Measurements from ENCODE around the gene FKRP.

Gene FKRP

GRCh38 chr19:46728693-46729339 is 17.0 kb upstream of the FKRP start:
- Histone ChIP-seq H3K27me3 (ENCODE audit: control insufficient read depth, insufficient read depth, low read length) (no peaks in the 10 kb centered on the region), H3K4me1 (ENCODE audit: control insufficient read depth, insufficient read depth, low read length) (no peaks in the 10 kb centered on the region), H3K9ac (ENCODE audit: low read depth, low read length) (no peak overlapping the region), H3K36me3 (ENCODE audit: control insufficient read depth, insufficient read depth, low read length) (peaks cover 81% of the 10 kb centered on the region), H3K4me3 (ENCODE audit: low read depth, low read length) (no peak overlapping the region), H3K9me3 (ENCODE audit: control insufficient read depth, insufficient read depth, low read length) (no peaks in the 10 kb centered on the region)

DNA sequence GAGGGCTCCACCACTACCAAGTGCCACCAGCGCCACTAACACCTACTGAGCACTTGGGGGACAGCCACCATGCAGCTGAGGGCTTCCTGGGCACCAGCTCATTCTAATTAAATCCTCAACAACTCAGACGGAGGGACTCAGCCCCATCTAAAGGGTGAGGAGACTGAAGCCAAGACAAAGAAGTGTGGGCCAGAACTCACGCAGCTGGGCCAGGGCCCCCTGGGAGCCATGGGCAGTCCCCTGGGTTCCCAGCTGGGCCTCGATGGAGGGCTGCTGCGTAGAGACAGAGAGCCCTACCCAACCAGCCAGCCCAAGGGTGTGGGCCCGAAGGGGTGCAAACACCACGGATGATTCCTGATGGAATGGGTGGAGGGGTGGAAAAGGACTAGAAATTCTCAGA is 16.2 kb upstream of the FKRP start:
- no peak overlapping the region for H3K9ac ChIP-seq (ENCODE audit: low read depth, low read length)
- peaks cover 78% of the 10 kb centered on the region for H3K36me3 ChIP-seq (ENCODE audit: control insufficient read depth, insufficient read depth, low read length)
- no peak overlapping the region for H3K4me3 ChIP-seq (ENCODE audit: low read depth, low read length)
- H3K4me1 ChIP-seq (ENCODE audit: control insufficient read depth, insufficient read depth, low read length), result no peaks in the 10 kb centered on the region
- no peaks in the 10 kb centered on the region for H3K27me3 ChIP-seq (ENCODE audit: control insufficient read depth, insufficient read depth, low read length)
- H3K9me3 ChIP-seq (ENCODE audit: control insufficient read depth, insufficient read depth, low read length), result no peaks in the 10 kb centered on the region

DNA sequence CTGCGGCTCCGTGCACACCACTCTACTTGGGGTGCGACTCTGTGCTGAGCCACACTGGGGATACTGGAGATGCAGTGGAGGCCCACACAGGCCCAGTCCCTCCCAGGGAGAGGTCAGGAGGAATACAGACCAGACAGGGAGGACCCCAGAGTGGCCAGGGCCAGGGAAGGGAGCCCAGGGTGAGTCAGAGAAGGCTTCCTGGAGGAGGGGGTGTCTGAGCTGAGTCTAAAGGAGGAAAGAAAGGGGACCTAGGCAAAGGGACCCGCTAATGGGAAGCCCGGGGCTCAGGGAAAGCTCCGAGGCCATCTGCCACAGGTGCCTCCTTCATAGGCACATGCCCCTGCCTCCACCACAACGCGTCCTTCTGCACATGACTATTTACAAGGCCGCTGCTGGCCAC is 15.7 kb upstream of the FKRP start:
- Histone ChIP-seq H3K36me3 (ENCODE audit: control insufficient read depth, insufficient read depth, low read length) (peaks cover 76% of the 10 kb centered on the region), H3K27me3 (ENCODE audit: control insufficient read depth, insufficient read depth, low read length) (no peaks in the 10 kb centered on the region), H3K9ac (ENCODE audit: low read depth, low read length) (no peak overlapping the region), H3K9me3 (ENCODE audit: control insufficient read depth, insufficient read depth, low read length) (no peaks in the 10 kb centered on the region), H3K4me1 (ENCODE audit: control insufficient read depth, insufficient read depth, low read length) (no peaks in the 10 kb centered on the region), H3K4me3 (ENCODE audit: low read depth, low read length) (no peak overlapping the region)

DNA sequence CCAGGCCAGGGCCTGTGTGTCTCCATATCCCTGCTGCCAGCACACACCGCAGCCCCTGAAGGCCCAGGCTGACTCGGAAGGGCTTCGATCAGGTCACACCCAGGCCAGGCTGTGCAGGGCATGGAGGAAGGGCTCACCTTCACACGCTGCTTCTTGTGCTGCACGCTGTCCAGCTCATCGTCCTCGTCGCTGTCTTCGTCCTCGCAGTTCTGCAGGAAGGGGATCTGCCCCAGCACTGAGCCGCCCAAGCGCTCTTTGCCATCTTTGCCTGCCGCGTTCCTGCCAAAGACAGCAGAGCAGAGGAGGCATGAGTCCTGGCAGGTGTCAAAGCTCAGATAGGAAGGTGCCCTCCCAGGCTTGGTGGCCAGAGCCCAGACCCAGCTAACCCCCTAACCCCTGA is 15.3 kb upstream of the FKRP start:
- Histone ChIP-seq H3K4me3 (ENCODE audit: low read depth, low read length) (no peak overlapping the region), H3K9ac (ENCODE audit: low read depth, low read length) (no peak overlapping the region), H3K4me1 (ENCODE audit: control insufficient read depth, insufficient read depth, low read length) (no peaks in the 10 kb centered on the region), H3K27me3 (ENCODE audit: control insufficient read depth, insufficient read depth, low read length) (no peaks in the 10 kb centered on the region), H3K36me3 (ENCODE audit: control insufficient read depth, insufficient read depth, low read length) (peaks cover 73% of the 10 kb centered on the region), H3K9me3 (ENCODE audit: control insufficient read depth, insufficient read depth, low read length) (no peaks in the 10 kb centered on the region)

DNA sequence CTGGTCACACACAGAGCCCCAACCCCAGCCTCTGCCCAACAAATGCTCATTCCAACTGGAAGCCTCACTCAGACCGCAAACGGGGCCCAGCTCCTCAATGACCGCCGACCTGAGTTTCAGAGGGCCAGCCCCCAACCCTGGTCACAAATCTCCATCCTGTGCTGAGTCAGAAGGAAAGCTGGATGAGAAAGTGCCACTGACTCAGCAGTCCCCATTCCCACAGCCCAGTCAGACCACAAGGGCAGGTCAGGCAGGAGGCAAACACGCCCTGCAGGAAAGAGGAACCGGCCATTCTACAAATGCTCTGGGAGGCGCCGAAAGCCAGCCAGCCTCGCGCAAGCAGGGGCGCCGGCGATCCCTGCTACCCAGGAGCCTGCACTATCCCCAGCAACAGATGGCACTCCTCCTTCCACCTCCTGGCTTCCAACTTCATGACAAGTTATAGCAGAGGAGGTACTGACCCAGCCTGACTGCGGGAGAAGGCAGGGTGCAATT is 14.8 kb upstream of the FKRP start:
- H3K9me3 ChIP-seq (ENCODE audit: control insufficient read depth, insufficient read depth, low read length), result no peaks in the 10 kb centered on the region
- no peak overlapping the region for H3K4me3 ChIP-seq (ENCODE audit: low read depth, low read length)
- H3K4me1 ChIP-seq (ENCODE audit: control insufficient read depth, insufficient read depth, low read length), result no peaks in the 10 kb centered on the region
- H3K27me3 ChIP-seq (ENCODE audit: control insufficient read depth, insufficient read depth, low read length), result no peaks in the 10 kb centered on the region
- peaks cover 70% of the 10 kb centered on the region for H3K36me3 ChIP-seq (ENCODE audit: control insufficient read depth, insufficient read depth, low read length)
- no peak overlapping the region for H3K9ac ChIP-seq (ENCODE audit: low read depth, low read length)

DNA sequence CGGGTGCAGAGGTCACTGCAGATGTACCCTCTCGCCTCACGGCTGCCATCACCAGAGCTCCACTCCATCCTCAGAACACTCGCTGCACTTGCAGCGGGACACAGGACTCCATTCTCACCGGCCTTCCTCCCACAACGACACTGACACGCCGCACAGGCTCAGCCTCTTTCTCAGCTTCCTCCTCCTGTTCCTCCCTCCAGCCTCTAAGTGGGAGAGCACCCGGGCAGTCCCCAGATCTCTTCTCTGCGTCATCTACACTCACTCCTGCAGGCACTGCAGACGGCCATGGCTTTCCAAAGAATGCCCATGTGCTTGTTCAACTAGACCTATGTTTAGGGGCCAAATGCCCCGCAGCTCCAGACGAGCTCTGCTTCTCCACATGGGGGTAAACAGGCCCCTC is 14.3 kb upstream of the FKRP start:
- Histone ChIP-seq H3K9ac (ENCODE audit: low read depth, low read length) (no peak overlapping the region), H3K27me3 (ENCODE audit: control insufficient read depth, insufficient read depth, low read length) (no peaks in the 10 kb centered on the region), H3K4me1 (ENCODE audit: control insufficient read depth, insufficient read depth, low read length) (no peaks in the 10 kb centered on the region), H3K4me3 (ENCODE audit: low read depth, low read length) (no peak overlapping the region), H3K9me3 (ENCODE audit: control insufficient read depth, insufficient read depth, low read length) (no peaks in the 10 kb centered on the region), H3K36me3 (ENCODE audit: control insufficient read depth, insufficient read depth, low read length) (peaks cover 71% of the 10 kb centered on the region)

DNA sequence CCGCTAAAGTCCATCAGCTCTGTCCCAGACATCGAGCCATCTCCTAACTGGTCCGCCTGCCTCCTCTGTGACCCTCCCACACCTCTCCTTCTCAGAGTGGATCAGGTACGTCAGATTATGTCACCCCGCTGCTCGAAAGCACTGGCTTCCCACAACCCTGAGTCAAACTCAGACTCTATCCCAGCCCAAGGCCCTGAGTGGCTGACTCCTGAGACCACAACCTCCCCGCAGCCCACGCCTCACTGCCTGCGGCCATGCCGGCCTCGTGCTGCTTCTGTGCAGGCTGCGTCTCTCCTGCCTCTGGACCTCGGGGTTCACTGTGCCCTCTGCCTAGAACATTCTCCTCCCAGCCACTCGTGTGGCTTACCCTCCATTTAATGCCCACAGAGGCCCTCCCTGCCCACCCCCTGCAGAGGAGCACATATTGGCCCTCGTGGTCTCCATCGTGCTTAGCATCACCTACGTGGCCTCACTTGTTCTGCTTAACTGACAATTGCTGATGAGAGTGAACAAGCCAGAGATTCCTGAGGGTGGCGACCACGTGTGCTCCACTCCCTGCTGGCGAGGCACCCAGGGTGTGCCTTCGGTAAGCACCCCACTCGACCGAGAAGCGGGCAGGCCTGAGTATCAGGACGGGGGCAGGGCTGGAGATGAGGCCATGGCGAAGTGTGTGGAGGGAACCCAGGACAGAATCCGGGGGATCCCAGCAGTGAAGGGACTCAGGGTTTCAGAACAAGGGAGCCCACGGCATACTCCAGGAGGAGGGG is 13.5 kb upstream of the FKRP start:
- Histone ChIP-seq H3K9me3 (ENCODE audit: control insufficient read depth, insufficient read depth, low read length) (no peaks in the 10 kb centered on the region), H3K9ac (ENCODE audit: low read depth, low read length) (no peak overlapping the region), H3K4me1 (ENCODE audit: control insufficient read depth, insufficient read depth, low read length) (no peaks in the 10 kb centered on the region), H3K27me3 (ENCODE audit: control insufficient read depth, insufficient read depth, low read length) (no peaks in the 10 kb centered on the region), H3K36me3 (ENCODE audit: control insufficient read depth, insufficient read depth, low read length) (peaks cover 71% of the 10 kb centered on the region), H3K4me3 (ENCODE audit: low read depth, low read length) (no peak overlapping the region)

DNA sequence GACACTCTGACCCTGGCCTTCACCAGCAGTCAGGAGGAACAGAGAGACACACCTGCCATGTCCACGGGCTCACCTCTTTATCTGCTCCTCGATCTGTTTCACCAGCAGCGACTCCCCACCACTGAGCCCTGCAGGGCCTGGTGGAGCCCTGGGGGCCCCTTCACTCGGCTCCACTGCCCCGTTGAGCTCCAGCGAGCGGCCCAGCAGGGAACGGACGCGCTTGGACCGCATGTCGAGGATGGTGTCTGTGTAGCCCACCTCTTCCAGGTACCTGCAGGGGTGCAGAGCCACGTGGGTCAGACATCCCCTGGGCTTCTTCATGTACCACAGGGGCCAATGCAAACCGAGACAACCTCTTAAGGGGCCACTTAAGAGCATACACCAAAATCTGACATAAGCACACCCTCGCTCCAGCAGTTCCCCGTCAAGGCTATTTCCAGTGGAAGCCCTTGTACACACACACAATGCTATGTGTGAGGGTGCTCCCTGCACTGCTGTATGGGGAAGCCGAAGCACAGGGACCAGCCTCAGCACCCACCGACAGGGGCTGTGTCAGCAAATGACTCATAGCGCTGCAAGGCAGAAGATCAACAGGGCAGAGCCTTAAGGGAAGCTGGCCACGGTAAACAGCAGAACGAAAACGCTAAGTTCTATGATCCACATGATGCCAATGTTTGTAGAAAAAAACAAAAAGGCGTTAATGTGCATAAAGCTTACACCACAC is 12.7 kb upstream of the FKRP start:
- Histone ChIP-seq H3K27me3 (ENCODE audit: control insufficient read depth, insufficient read depth, low read length) (no peaks in the 10 kb centered on the region), H3K4me1 (ENCODE audit: control insufficient read depth, insufficient read depth, low read length) (no peaks in the 10 kb centered on the region), H3K4me3 (ENCODE audit: low read depth, low read length) (no peak overlapping the region), H3K9ac (ENCODE audit: low read depth, low read length) (no peak overlapping the region), H3K9me3 (ENCODE audit: control insufficient read depth, insufficient read depth, low read length) (no peaks in the 10 kb centered on the region), H3K36me3 (ENCODE audit: control insufficient read depth, insufficient read depth, low read length) (peaks cover 71% of the 10 kb centered on the region)

DNA sequence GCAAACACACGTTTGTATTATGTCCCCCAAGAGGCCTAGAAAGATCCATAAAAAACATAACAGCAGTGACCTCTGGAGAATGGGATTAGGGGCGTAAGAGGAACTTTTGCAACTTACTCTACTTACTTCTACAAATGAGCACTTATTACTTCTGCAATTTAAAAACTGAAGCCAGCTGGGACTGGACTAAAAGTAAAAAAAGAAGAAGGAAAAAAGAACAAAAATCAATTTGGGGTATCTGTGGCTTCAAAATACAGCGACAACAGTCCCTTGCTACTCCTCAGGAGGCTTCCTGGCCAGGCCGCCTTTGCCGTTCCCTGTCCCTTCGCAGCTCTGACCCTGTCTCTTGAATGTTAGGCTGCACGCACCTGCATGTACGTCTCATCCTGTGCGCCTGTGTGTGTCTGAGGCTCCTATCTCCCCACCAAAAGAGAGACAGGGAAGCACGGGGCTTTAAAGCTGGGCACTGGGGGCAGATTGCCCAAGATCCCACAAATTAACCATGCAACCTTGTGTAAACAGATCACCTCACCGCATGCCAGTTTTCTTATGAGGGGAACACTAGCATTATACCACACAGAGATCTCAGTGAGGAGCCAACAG is 12.1 kb upstream of the FKRP start:
- Histone ChIP-seq H3K27me3 (ENCODE audit: control insufficient read depth, insufficient read depth, low read length) (no peaks in the 10 kb centered on the region), H3K4me3 (ENCODE audit: low read depth, low read length) (no peak overlapping the region), H3K9me3 (ENCODE audit: control insufficient read depth, insufficient read depth, low read length) (no peaks in the 10 kb centered on the region), H3K4me1 (ENCODE audit: control insufficient read depth, insufficient read depth, low read length) (no peaks in the 10 kb centered on the region), H3K36me3 (ENCODE audit: control insufficient read depth, insufficient read depth, low read length) (peaks cover 68% of the 10 kb centered on the region), H3K9ac (ENCODE audit: low read depth, low read length) (no peak overlapping the region)

- Histone ChIP-seq H3K27me3 (ENCODE audit: control insufficient read depth, insufficient read depth, low read length) (no peaks in the 10 kb centered on the region), H3K9ac (ENCODE audit: low read depth, low read length) (no peak overlapping the region), H3K36me3 (ENCODE audit: control insufficient read depth, insufficient read depth, low read length) (peaks cover 51% of the 10 kb centered on the region), H3K4me1 (ENCODE audit: control insufficient read depth, insufficient read depth, low read length) (peaks cover 3% of the 10 kb centered on the region), H3K4me3 (ENCODE audit: low read depth, low read length) (no peak overlapping the region), H3K9me3 (ENCODE audit: control insufficient read depth, insufficient read depth, low read length) (no peaks in the 10 kb centered on the region)
Measured at GRCh38 chr19:46736531-46737297, 9.1 kb upstream of the FKRP start.

GRCh38 chr19:46737298-46737654 is 8.6 kb upstream of the FKRP start:
- Histone ChIP-seq H3K9ac (ENCODE audit: low read depth, low read length) (no peak overlapping the region), H3K27me3 (ENCODE audit: control insufficient read depth, insufficient read depth, low read length) (no peaks in the 10 kb centered on the region), H3K4me3 (ENCODE audit: low read depth, low read length) (no peak overlapping the region), H3K36me3 (ENCODE audit: control insufficient read depth, insufficient read depth, low read length) (peaks cover 57% of the 10 kb centered on the region), H3K4me1 (ENCODE audit: control insufficient read depth, insufficient read depth, low read length) (peaks cover 3% of the 10 kb centered on the region), H3K9me3 (ENCODE audit: control insufficient read depth, insufficient read depth, low read length) (no peaks in the 10 kb centered on the region)

Data from iPS-15b (cell line).